Esophagus squamous epithelium (tissue), 5 donors: ENCODE data around the gene SLCO1A2. TPM values are rescaled to one million over a fixed set of nuclear protein-coding genes. Genes with fewer than 3 reads are reported as not detected.

Experiments used
- DNase-seq: peaks from one replicate; lab custom pipeline; 2025; lab: John Stamatoyannopoulos, UW
- H3K27ac ChIP-seq, 4 donors: fragments of 200-600 bp; sonication (generic); one replicate each; pipeline ENCODE4 v1.5.1; 2016 to 2019; ENCODE audit warnings: mild to moderate bottlenecking in 1 of 4
- H3K27me3 ChIP-seq, 4 donors: fragments of 200-600 bp; sonication (generic); 1 replicate in 3 of 4; 2 replicates in 1 of 4; pipeline versions ENCODE4 v1.5.1 to v1.6.0; 2017 to 2021; ENCODE audit warnings: antibody characterized with exemption in 1 of 4
- H3K36me3 ChIP-seq, 3 donors: fragments of 200-600 bp; sonication (generic); one replicate each; pipeline ENCODE4 v1.5.1; 2016 to 2019
- H3K4me1 ChIP-seq, 3 donors: fragments of 200-600 bp; sonication (generic); one replicate each; pipeline ENCODE4 v1.5.1; 2017 to 2019
- H3K4me3 ChIP-seq, 4 donors: fragments of 200-600 bp; sonication (generic); 1 replicate in 3 of 4; 2 replicates in 1 of 4; pipeline ENCODE4 v1.5.1; 2016 to 2019; ENCODE audit warnings: mild to moderate bottlenecking in 2 of 4, moderate library complexity in 1 of 4
- H3K9me3 ChIP-seq, 3 donors: fragments of 200-600 bp; sonication (generic); one replicate each; pipeline ENCODE4 v1.5.1; 2016 to 2019
- POLR2A ChIP-seq, 4 donors: fragments of 450-650 bp; IDR thresholded peaks; one replicate each; pipeline ENCODE4 v1.6.1; 2017; ENCODE audit warnings: antibody characterized with exemption in 4 of 4, mild to moderate bottlenecking in 4 of 4, moderate library complexity in 3 of 4
- WGBS, 2 donors: methylation state at CpG; one replicate each; pipeline ENCODE4 v1.1.5; 2018; 5-methylcytosine and 5-hydroxymethylcytosine counted together
- intact Hi-C: fragments of 100-400 bp; cut with DNase I; formaldehyde crosslinking; loops from one replicate; pipeline ENCODE4 v1.15.0; 2022
- total RNA-seq, 4 donors: library from RNA; depleted of rRNA; stranded (reverse); fragments of >200 nt; gene quantifications; one replicate each; pipeline ENCODE4 v1.1.0, GENCODE V29; 2016
- TF ChIP-seq, protein P1 (sequence below), 6 experiments: fragments of 450-650 bp in 4 of 6; fragments of 200-600 bp in 2 of 6; sonication (generic) in 2 of 6; IDR thresholded peaks; one replicate each; pipeline ENCODE4 v1.5.1; 2016 to 2019; ENCODE audit warnings: antibody characterized with exemption in 6 of 6, mild to moderate bottlenecking in 4 of 6, moderate library complexity in 4 of 6
- donor health status: DM: yes; HTN: yes; CAD: no.

SLCO1A2 gene
- total RNA-seq, 4 donors from 2014 or later, result not detected

DNA sequence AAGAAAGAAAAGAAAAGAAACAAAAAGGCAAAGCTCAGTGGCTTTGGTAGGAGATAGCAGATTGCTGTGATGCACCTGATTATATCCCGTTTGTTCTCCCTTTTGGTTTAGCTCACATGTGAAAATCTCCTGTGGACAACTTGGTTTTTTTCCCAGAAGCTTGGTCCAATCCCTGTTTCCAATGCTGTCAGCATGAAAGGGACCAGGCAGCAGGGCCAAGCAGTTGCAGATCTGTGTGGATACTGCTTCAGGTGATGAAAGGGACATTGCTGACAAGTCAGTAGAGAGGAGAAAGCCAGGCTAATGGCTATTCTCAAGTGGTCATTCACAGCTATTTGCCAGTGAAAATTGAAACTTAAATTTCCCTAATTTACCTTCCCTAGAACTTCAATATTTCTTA lies 18.8 kb upstream of the SLCO1A2 start:
- H3K27me3 ChIP-seq, result no peaks in the 10 kb centered on the region
- no peaks in the 10 kb centered on the region for H3K9me3 ChIP-seq
- no peak for DNase-seq
- intact Hi-C loops, result no loop called here
- TF ChIP-seq, protein P1, sequence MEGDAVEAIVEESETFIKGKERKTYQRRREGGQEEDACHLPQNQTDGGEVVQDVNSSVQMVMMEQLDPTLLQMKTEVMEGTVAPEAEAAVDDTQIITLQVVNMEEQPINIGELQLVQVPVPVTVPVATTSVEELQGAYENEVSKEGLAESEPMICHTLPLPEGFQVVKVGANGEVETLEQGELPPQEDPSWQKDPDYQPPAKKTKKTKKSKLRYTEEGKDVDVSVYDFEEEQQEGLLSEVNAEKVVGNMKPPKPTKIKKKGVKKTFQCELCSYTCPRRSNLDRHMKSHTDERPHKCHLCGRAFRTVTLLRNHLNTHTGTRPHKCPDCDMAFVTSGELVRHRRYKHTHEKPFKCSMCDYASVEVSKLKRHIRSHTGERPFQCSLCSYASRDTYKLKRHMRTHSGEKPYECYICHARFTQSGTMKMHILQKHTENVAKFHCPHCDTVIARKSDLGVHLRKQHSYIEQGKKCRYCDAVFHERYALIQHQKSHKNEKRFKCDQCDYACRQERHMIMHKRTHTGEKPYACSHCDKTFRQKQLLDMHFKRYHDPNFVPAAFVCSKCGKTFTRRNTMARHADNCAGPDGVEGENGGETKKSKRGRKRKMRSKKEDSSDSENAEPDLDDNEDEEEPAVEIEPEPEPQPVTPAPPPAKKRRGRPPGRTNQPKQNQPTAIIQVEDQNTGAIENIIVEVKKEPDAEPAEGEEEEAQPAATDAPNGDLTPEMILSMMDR (IDR thresholded peaks at IDR 0.05), result no peak
- no peak for TF ChIP-seq POLR2A (IDR thresholded peaks at IDR 0.05)
- no peaks in the 10 kb centered on the region for H3K4me1 ChIP-seq
- H3K36me3 ChIP-seq, result no peaks in the 10 kb centered on the region
- no peak overlapping the region for H3K4me3 ChIP-seq
- WGBS, 2 donors, result 39 to 45% methylated on average over 1 of the region's 1 CpG
- no peak overlapping the region for H3K27ac ChIP-seq

GRCh38 chr12:21350975-21351374 lies 16.3 kb upstream of the SLCO1A2 start:
- Histone ChIP-seq H3K27me3 (no peaks in the 10 kb centered on the region), H3K4me1 (no peaks in the 10 kb centered on the region), H3K27ac (no peak overlapping the region), H3K9me3 (no peaks in the 10 kb centered on the region), H3K4me3 (no peak overlapping the region), H3K36me3 (no peaks in the 10 kb centered on the region)
- intact Hi-C loops, result no loop called here
- TF ChIP-seq, protein P1 (IDR thresholded peaks at IDR 0.05), result no peak
- TF ChIP-seq POLR2A (IDR thresholded peaks at IDR 0.05), result no peak
- DNase-seq, result no peak
- WGBS, 2 donors, result 43 to 50% methylated on average over 1 of the region's 1 CpG

DNA sequence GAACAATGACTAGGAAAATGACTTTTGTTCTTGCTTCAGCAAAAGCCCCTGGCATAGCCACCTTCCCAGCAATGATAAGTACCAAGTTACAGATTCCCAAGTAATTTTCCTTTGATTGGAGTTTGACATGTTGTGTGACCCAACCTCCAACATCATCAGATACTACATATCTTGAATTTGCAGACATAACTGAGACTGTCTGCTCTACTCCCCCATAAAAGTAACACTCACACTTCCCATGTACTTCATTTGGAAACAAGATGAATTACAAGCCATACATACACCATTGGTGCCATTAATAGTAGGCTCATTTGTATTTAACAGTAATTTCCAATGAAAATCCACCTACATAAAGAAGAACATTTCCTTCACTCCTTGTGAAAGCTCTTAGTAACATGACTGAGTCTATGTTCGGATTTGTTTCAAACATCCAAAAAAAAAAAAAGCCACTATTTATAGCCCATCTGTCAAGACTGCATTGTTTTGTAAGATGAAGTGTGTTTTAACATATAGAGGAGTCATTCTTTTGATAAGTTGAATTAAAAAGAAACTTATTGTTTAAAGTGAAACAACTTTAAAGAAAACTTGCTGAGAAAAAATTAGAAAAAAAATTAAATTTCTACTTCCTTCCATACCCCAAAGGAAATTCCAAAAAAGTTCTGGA lies 12.0 kb upstream of the SLCO1A2 start:
- 11 to 28% methylated on average over 1 of the region's 1 CpG for WGBS, 2 donors
- no peaks in the 10 kb centered on the region for H3K4me1 ChIP-seq
- H3K36me3 ChIP-seq, result no peaks in the 10 kb centered on the region
- no peaks in the 10 kb centered on the region for H3K9me3 ChIP-seq
- intact Hi-C loops, result no loop called here
- no peaks in the 10 kb centered on the region for H3K27me3 ChIP-seq
- DNase-seq, result no peak
- H3K27ac ChIP-seq, result no peak overlapping the region
- no peak for TF ChIP-seq POLR2A (IDR thresholded peaks at IDR 0.05)
- TF ChIP-seq, protein P1 (IDR thresholded peaks at IDR 0.05), result no peak
- H3K4me3 ChIP-seq, result no peak overlapping the region

DNA sequence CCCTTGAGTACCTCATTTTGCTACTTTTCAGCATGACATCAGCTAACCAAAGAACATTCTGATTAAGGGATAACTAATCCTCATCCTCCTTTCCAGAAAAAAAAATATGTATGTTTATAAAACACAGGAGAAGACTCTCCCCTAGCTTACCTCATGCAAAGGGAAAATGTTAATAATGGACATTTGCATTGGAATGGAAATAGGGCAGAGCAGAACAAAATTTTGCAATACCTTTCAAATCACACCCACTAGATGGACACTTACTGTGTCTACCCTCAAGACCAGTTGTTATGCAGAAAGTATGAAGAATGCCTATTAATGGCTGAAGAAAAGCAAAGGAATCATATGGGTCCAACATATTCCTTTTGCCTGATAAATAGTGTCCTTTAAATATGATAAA lies 8.9 kb upstream of the SLCO1A2 start:
- Histone ChIP-seq H3K27ac (no peak overlapping the region), H3K4me3 (no peak overlapping the region), H3K27me3 (no peaks in the 10 kb centered on the region), H3K9me3 (no peaks in the 10 kb centered on the region), H3K4me1 (no peaks in the 10 kb centered on the region), H3K36me3 (no peaks in the 10 kb centered on the region)
- TF ChIP-seq, protein P1 (IDR thresholded peaks at IDR 0.05), result no peak
- TF ChIP-seq POLR2A (IDR thresholded peaks at IDR 0.05), result no peak
- intact Hi-C loops, result no loop called here
- no peak for DNase-seq

- no peaks in the 10 kb centered on the region for H3K4me1 ChIP-seq
- intact Hi-C loops, result no loop called here
- no peaks in the 10 kb centered on the region for H3K36me3 ChIP-seq
- no peak for DNase-seq
- H3K4me3 ChIP-seq, result no peak overlapping the region
- no peak overlapping the region for H3K27ac ChIP-seq
- no peak for TF ChIP-seq POLR2A (IDR thresholded peaks at IDR 0.05)
- TF ChIP-seq, protein P1 (IDR thresholded peaks at IDR 0.05), result no peak
- no peaks in the 10 kb centered on the region for H3K27me3 ChIP-seq
- H3K9me3 ChIP-seq, result no peaks in the 10 kb centered on the region
- 64 to 69% methylated on average over 4 of the region's 4 CpGs for WGBS, 2 donors
These were observed 7.1 kb upstream of the SLCO1A2 start for GRCh38 chr12:21341769-21342168.
